ENCODE measurements around the gene MICAL1.

DNA sequence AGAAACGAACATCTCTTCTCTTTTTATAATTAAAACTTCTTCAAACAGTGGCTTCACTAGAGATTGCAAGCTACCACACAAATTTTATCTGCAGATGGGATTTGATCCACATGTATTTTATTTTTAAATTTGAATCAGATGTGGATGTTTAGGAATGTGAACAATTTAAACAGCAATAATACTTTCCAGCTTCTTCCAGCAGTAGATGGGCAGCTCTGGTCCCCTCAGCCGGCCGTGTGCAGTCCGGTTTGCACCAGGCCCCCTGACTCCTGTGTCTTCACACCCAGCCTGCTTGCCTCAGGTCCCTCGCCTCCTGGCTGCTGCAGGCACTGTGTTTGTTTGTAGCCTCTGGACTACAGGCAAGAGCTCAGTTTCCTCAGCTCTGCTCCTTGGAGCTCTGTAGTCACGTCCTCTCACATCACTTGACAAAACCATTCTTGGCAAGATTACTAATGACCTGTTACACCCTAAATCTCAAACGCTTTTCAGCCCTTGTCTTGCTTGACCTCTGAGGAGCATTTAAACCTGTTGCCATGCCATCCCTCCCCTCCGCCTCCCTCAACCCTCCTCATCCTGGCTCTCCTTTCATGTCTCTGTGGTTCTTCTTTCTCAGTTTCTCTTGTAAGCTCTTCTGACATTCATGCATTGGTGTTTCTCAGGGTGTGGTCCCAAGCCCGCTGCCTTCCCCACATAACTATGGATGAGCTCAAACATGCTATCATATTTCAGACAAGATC, 40.6 kb upstream of the MICAL1 start:
- no peak for TF ChIP-seq CTCF (IDR thresholded peaks at IDR 0.05)
- no peak for TF ChIP-seq EP300 (IDR thresholded peaks at IDR 0.05)
- TF ChIP-seq, protein P1, sequence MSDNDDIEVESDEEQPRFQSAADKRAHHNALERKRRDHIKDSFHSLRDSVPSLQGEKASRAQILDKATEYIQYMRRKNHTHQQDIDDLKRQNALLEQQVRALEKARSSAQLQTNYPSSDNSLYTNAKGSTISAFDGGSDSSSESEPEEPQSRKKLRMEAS (IDR thresholded peaks at IDR 0.05): no peak
- no peak for TF ChIP-seq BHLHE40 (IDR thresholded peaks at IDR 0.05; ENCODE audit: low read depth, low read length)
- no peak for TF ChIP-seq CEBPB (IDR thresholded peaks at IDR 0.05)
- no peak for TF ChIP-seq RNF2 (IDR thresholded peaks at IDR 0.05; ENCODE audit: borderline replicate concordance, low read depth)
- TF ChIP-seq, protein P2, sequence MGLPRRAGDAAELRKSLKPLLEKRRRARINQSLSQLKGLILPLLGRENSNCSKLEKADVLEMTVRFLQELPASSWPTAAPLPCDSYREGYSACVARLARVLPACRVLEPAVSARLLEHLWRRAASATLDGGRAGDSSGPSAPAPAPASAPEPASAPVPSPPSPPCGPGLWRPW (IDR thresholded peaks at IDR 0.05): no peak
- TF ChIP-seq POLR2A (IDR thresholded peaks at IDR 0.05; ENCODE audit: low read length): no peak
- no peak for TF ChIP-seq MYC (IDR thresholded peaks at IDR 0.05; ENCODE audit: borderline replicate concordance, low read length)
- no peak for TF ChIP-seq RCOR1 (IDR thresholded peaks at IDR 0.05; ENCODE audit: low read depth, low read length)

All from A549 (cell line).